Measurements from ENCODE around the gene AMIGO2.

AMIGO2 gene

GRCh38 chr12:47082796-47083621, 3.2 kb upstream of the AMIGO2 start:
- Histone ChIP-seq H2AFZ (ENCODE audit: low read length, unreplicated experiment) (no peak overlapping the region), H3K4me1 (ENCODE audit: control insufficient read depth, insufficient read depth, low read length, unreplicated experiment) (peaks cover 76% of the 10 kb centered on the region), H3K36me3 (ENCODE audit: insufficient read depth, low read length) (no peaks in the 10 kb centered on the region), H3K79me2 (ENCODE audit: control insufficient read depth, insufficient read depth, low read length, unreplicated experiment) (peaks cover 12% of the 10 kb centered on the region), H3K27me3 (ENCODE audit: insufficient read depth, low read length) (no peaks in the 10 kb centered on the region), H3K27ac (ENCODE audit: low read depth, low read length) (peak overlapping the region; percentile 71), H3K4me3 (ENCODE audit: low read depth, low read length) (no peak overlapping the region)

- H3K27me3 ChIP-seq (ENCODE audit: insufficient read depth, low read length), result no peaks in the 10 kb centered on the region
- H2AFZ ChIP-seq (ENCODE audit: low read length, unreplicated experiment), result no peak overlapping the region
- H3K4me3 ChIP-seq (ENCODE audit: low read depth, low read length), result no peak overlapping the region
- H3K36me3 ChIP-seq (ENCODE audit: insufficient read depth, low read length), result no peaks in the 10 kb centered on the region
- H3K79me2 ChIP-seq (ENCODE audit: control insufficient read depth, insufficient read depth, low read length, unreplicated experiment), result peaks cover 20% of the 10 kb centered on the region
- peaks cover 71% of the 10 kb centered on the region for H3K4me1 ChIP-seq (ENCODE audit: control insufficient read depth, insufficient read depth, low read length, unreplicated experiment)
- H3K27ac ChIP-seq (ENCODE audit: low read depth, low read length), result peak overlapping the region; percentile 71
Observed at GRCh38 chr12:47082283-47082682, 2.5 kb upstream of the AMIGO2 start.

GRCh38 chr12:47080725-47081502, 1.2 kb upstream of the AMIGO2 start:
- peak overlapping the region; percentile 71 for H3K27ac ChIP-seq (ENCODE audit: low read depth, low read length)

GRCh38 chr12:47079981-47080724, 394 bp upstream of the AMIGO2 start:
- H3K4me3 ChIP-seq (ENCODE audit: low read depth, low read length), result peak overlapping the region; percentile 92
- H3K4me1 ChIP-seq (ENCODE audit: control insufficient read depth, insufficient read depth, low read length, unreplicated experiment), result peaks cover 50% of the 10 kb centered on the region
- H3K79me2 ChIP-seq (ENCODE audit: control insufficient read depth, insufficient read depth, low read length, unreplicated experiment), result peaks cover 23% of the 10 kb centered on the region
- no peaks in the 10 kb centered on the region for H3K36me3 ChIP-seq (ENCODE audit: insufficient read depth, low read length)
- H3K27me3 ChIP-seq (ENCODE audit: insufficient read depth, low read length), result no peaks in the 10 kb centered on the region
- H3K27ac ChIP-seq (ENCODE audit: low read depth, low read length), result peak overlapping the region; percentile 71
- H2AFZ ChIP-seq (ENCODE audit: low read length, unreplicated experiment), result peak overlapping the region; percentile 88

More at GRCh38 chr12:47080725-47081502, 1.2 kb upstream of the AMIGO2 start:
- peaks cover 57% of the 10 kb centered on the region for H3K4me1 ChIP-seq (ENCODE audit: control insufficient read depth, insufficient read depth, low read length, unreplicated experiment)
- peak overlapping the region; percentile 92 for H3K4me3 ChIP-seq (ENCODE audit: low read depth, low read length)
- no peaks in the 10 kb centered on the region for H3K36me3 ChIP-seq (ENCODE audit: insufficient read depth, low read length)
- peak overlapping the region; percentile 88 for H2AFZ ChIP-seq (ENCODE audit: low read length, unreplicated experiment)
- H3K79me2 ChIP-seq (ENCODE audit: control insufficient read depth, insufficient read depth, low read length, unreplicated experiment), result peaks cover 23% of the 10 kb centered on the region
- no peaks in the 10 kb centered on the region for H3K27me3 ChIP-seq (ENCODE audit: insufficient read depth, low read length)

- Histone ChIP-seq H2AFZ (ENCODE audit: low read length, unreplicated experiment) (peak overlapping the region; percentile 87), H3K4me3 (ENCODE audit: low read depth, low read length) (peak overlapping the region; percentile 92), H3K27me3 (ENCODE audit: insufficient read depth, low read length) (no peaks in the 10 kb centered on the region), H3K36me3 (ENCODE audit: insufficient read depth, low read length) (no peaks in the 10 kb centered on the region), H3K4me1 (ENCODE audit: control insufficient read depth, insufficient read depth, low read length, unreplicated experiment) (peaks cover 38% of the 10 kb centered on the region), H3K79me2 (ENCODE audit: control insufficient read depth, insufficient read depth, low read length, unreplicated experiment) (peaks cover 23% of the 10 kb centered on the region), H3K27ac (ENCODE audit: low read depth, low read length) (no peak overlapping the region; the same call in 1 of the 2 replicates)
Observed at GRCh38 chr12:47078733-47079467, 859 bp downstream of the AMIGO2 start.

GRCh38 chr12:47078086-47078395, 1.7 kb downstream of the AMIGO2 start:
- no peaks in the 10 kb centered on the region for H3K27me3 ChIP-seq (ENCODE audit: insufficient read depth, low read length)
- peaks cover 29% of the 10 kb centered on the region for H3K4me1 ChIP-seq (ENCODE audit: control insufficient read depth, insufficient read depth, low read length, unreplicated experiment)
- no peak overlapping the region for H3K27ac ChIP-seq (ENCODE audit: low read depth, low read length)
- H2AFZ ChIP-seq (ENCODE audit: low read length, unreplicated experiment), result no peak overlapping the region
- H3K79me2 ChIP-seq (ENCODE audit: control insufficient read depth, insufficient read depth, low read length, unreplicated experiment), result peaks cover 23% of the 10 kb centered on the region
- no peaks in the 10 kb centered on the region for H3K36me3 ChIP-seq (ENCODE audit: insufficient read depth, low read length)
- peak overlapping the region; percentile 92 for H3K4me3 ChIP-seq (ENCODE audit: low read depth, low read length)

GRCh38 chr12:47077206-47078085, 2.3 kb downstream of the AMIGO2 start:
- H3K27me3 ChIP-seq (ENCODE audit: insufficient read depth, low read length), result no peaks in the 10 kb centered on the region
- H3K4me3 ChIP-seq (ENCODE audit: low read depth, low read length), result peak overlapping the region; percentile 92
- H2AFZ ChIP-seq (ENCODE audit: low read length, unreplicated experiment), result no peak overlapping the region
- H3K27ac ChIP-seq (ENCODE audit: low read depth, low read length), result no peak overlapping the region
- peaks cover 23% of the 10 kb centered on the region for H3K79me2 ChIP-seq (ENCODE audit: control insufficient read depth, insufficient read depth, low read length, unreplicated experiment)
- peaks cover 25% of the 10 kb centered on the region for H3K4me1 ChIP-seq (ENCODE audit: control insufficient read depth, insufficient read depth, low read length, unreplicated experiment)
- H3K36me3 ChIP-seq (ENCODE audit: insufficient read depth, low read length), result no peaks in the 10 kb centered on the region

GRCh38 chr12:47075192-47076084, 4.3 kb downstream of the AMIGO2 start:
- Histone ChIP-seq H3K27me3 (ENCODE audit: insufficient read depth, low read length) (no peaks in the 10 kb centered on the region), H3K4me1 (ENCODE audit: control insufficient read depth, insufficient read depth, low read length, unreplicated experiment) (peaks cover 9% of the 10 kb centered on the region), H3K4me3 (ENCODE audit: low read depth, low read length) (no peak overlapping the region), H2AFZ (ENCODE audit: low read length, unreplicated experiment) (no peak overlapping the region), H3K79me2 (ENCODE audit: control insufficient read depth, insufficient read depth, low read length, unreplicated experiment) (peaks cover 23% of the 10 kb centered on the region), H3K36me3 (ENCODE audit: insufficient read depth, low read length) (no peaks in the 10 kb centered on the region), H3K27ac (ENCODE audit: low read depth, low read length) (no peak overlapping the region)

- Histone ChIP-seq H3K79me2 (ENCODE audit: control insufficient read depth, insufficient read depth, low read length, unreplicated experiment) (peaks cover 23% of the 10 kb centered on the region), H3K27ac (ENCODE audit: low read depth, low read length) (no peak overlapping the region), H3K4me1 (ENCODE audit: control insufficient read depth, insufficient read depth, low read length, unreplicated experiment) (peaks cover 9% of the 10 kb centered on the region), H3K36me3 (ENCODE audit: insufficient read depth, low read length) (no peaks in the 10 kb centered on the region), H2AFZ (ENCODE audit: low read length, unreplicated experiment) (no peak overlapping the region), H3K27me3 (ENCODE audit: insufficient read depth, low read length) (no peaks in the 10 kb centered on the region), H3K4me3 (ENCODE audit: low read depth, low read length) (no peak overlapping the region)
Observed at GRCh38 chr12:47074757-47075156, 5.0 kb downstream of the AMIGO2 start.
